ENCODE results near the gene BBLN. TPM values are rescaled to one million over a fixed set of nuclear protein-coding genes. Genes with fewer than 3 reads are reported as not detected.

Gene BBLN
- polyA plus RNA-seq, 4 donors, result 33.1 to 65.4 (median 38.4) TPM

DNA sequence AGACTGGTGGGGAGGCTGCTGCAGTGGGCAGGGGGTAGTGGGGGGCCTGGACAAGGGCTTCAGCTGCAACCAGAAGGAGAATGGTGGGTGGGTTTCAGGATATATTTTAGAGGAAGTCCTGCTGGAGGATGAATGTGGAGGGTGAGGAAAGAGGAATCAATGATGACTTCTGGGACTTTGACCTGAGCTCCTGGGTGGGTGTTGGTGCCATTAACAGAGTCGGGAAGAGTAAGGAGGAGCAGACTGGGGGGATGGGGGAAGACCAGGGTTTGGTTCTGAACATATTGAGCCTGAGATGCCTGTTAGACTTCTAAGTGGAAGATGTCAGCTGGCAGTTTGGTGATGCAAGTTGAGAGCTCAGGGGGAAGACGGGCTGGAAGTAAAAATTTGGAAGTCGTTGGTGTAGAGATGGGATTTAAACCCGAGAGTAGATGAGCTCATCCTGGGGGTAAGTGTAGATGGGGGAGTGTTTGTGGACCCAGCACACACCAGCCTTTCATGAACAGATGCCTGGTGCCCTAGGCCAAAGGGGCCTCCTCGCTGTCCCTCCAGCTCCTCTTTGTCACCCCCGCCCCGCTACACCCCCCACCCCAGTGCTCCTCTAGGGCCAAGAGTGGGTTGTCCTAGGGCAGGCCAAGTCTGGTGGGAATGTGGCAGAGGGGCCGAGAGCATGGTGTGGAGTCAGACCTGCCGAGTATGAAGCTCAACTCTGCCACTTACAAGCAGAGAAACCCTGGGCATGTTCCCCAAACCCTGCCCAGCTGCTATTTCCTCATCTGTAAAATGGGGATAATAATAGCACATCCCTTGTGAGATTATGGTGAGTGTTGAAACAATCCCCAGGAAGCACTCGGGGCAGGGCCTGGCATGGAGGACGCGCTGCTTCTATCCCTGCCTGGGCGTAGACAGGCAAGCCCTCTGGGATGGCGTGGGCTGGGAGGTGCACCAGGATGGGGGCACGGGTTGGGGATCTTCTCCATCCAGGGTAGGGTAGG, 47.1 kb downstream of the BBLN start:
- DNase-seq (ENCODE audit: low read depth in 4 of 4, low spot score in 3 of 4), result no peak

DNA sequence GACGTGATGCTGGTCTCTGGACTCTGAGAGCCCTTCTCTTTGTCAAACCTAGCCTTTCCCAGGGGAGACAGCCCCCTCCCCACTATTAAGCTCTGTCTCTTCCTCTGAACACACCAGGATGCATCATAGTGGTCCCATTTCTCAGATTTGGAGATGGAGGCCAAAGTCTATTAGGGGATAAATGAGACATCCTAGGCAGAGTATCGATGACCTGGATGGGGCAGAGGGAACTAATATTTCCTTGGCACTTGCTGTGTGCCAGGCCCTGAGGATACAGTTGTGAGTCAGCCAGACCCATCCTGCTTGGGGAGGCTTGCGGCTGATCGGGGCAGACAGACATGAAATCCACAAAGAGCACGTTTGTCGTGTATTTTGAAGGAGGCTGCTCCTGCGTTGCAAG, 48.3 kb downstream of the BBLN start:
- no peak for DNase-seq (ENCODE audit: low read depth in 4 of 4, low spot score in 3 of 4)

GRCh38 chr9:128208946-128209669, 49.0 kb downstream of the BBLN start:
- no peak for DNase-seq (ENCODE audit: low read depth in 4 of 4, low spot score in 3 of 4)

GRCh38 chr9:128211186-128211980, 51.3 kb downstream of the BBLN start:
- DNase-seq (ENCODE audit: low read depth in 4 of 4, low spot score in 3 of 4), result no peak

DNA sequence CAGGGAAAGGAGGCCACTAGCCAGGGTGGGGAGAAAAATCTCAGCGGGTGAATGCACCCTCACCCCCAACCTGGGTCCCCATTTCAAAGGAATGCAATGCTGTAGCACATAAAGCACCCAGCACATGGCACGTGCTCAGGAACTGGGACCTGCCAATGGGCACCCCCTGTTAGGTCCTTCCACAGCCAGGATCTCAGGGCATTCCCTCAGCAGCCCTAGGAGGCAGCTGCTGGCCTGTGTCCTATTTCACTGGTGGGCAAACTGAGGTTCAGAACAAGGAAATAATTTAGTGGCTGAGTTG, 51.9 kb downstream of the BBLN start:
- DNase-seq (ENCODE audit: low read depth in 4 of 4, low spot score in 3 of 4), result no peak

Other genes with a start within 250 kb of the BBLN start
- gene ST6GALNAC4, start 243.2 kb upstream of the BBLN start, polyA plus RNA-seq (ENCODE audit: insufficient read length in 4 of 4), result 10 to 100 TPM; 10.4 to 17.5 (median 12.5) TPM
- gene PIP5KL1, start 229.5 kb upstream of the BBLN start, polyA plus RNA-seq (ENCODE audit: insufficient read length in 4 of 4), result 1 to 10 TPM in 3 of 4 donors, under 1 TPM in 1; 0.85 to 2.2 (median 1.9) TPM
- gene DPM2, start 222.4 kb upstream of the BBLN start, polyA plus RNA-seq (ENCODE audit: insufficient read length in 4 of 4), result 10 to 100 TPM; 33.5 to 38.7 (median 36.4) TPM
- 10 to 100 TPM; 32.3 to 45.6 (median 36.8) TPM for gene EEIG1, start 179.3 kb upstream of the BBLN start, polyA plus RNA-seq (ENCODE audit: insufficient read length in 4 of 4)
- gene NAIF1, start 92.9 kb upstream of the BBLN start, polyA plus RNA-seq (ENCODE audit: insufficient read length in 4 of 4), result 10 to 100 TPM in 2 of 4 donors, 1 to 10 TPM in 2; 7.6 to 14.0 (median 11.0) TPM
- 10 to 100 TPM; 12.5 to 17.2 (median 13.1) TPM for gene SLC25A25, start 92.0 kb upstream of the BBLN start, polyA plus RNA-seq (ENCODE audit: insufficient read length in 4 of 4)
- gene PTGES2, start 32.5 kb upstream of the BBLN start, polyA plus RNA-seq (ENCODE audit: insufficient read length in 4 of 4), result 10 to 100 TPM; 27.0 to 68.2 (median 42.8) TPM
- 1 to 10 TPM in 2 of 4 donors, under 1 TPM in 1, not detected in 1; 0.80 to 4.6 (median 1.3) TPM for gene LCN2, start 10.8 kb upstream of the BBLN start, polyA plus RNA-seq (ENCODE audit: insufficient read length in 4 of 4)
- 100 to 1,000 TPM; 116 to 160 (median 124) TPM for gene CIZ1, start 31.3 kb downstream of the BBLN start, polyA plus RNA-seq (ENCODE audit: insufficient read length in 4 of 4)
- 100 to 1,000 TPM in 2 of 4 donors, 10 to 100 TPM in 2; 47.8 to 204 (median 102) TPM for gene DNM1, start 43.1 kb downstream of the BBLN start, polyA plus RNA-seq (ENCODE audit: insufficient read length in 4 of 4)
- gene GOLGA2, start 115.7 kb downstream of the BBLN start, polyA plus RNA-seq (ENCODE audit: insufficient read length in 4 of 4), result 100 to 1,000 TPM in 2 of 4 donors, 10 to 100 TPM in 2; 71.5 to 126 (median 94.2) TPM
- gene SWI5, start 116.0 kb downstream of the BBLN start, polyA plus RNA-seq (ENCODE audit: insufficient read length in 4 of 4), result 10 to 100 TPM; 24.7 to 35.7 (median 31.1) TPM
- gene TRUB2, start 162.2 kb downstream of the BBLN start, polyA plus RNA-seq (ENCODE audit: insufficient read length in 4 of 4), result 10 to 100 TPM; 27.6 to 42.9 (median 36.1) TPM
- gene COQ4, start 162.6 kb downstream of the BBLN start, polyA plus RNA-seq (ENCODE audit: insufficient read length in 4 of 4), result 10 to 100 TPM; 35.3 to 92.2 (median 56.3) TPM
- gene SLC27A4, start 180.3 kb downstream of the BBLN start, polyA plus RNA-seq (ENCODE audit: insufficient read length in 4 of 4), result 10 to 100 TPM; 11.2 to 22.6 (median 16.7) TPM
- 10 to 100 TPM; 48.5 to 61.2 (median 53.6) TPM for gene URM1, start 211.1 kb downstream of the BBLN start, polyA plus RNA-seq (ENCODE audit: insufficient read length in 4 of 4)

All from left renal pelvis (tissue), 4 donors.